ENCODE data around the gene AGBL1.

- no peak for TF ChIP-seq CTCF (conservative IDR thresholded peaks at IDR 0.05; ENCODE audit: low read depth, low read length)
- no peak for TF ChIP-seq EZH2 (IDR thresholded peaks at IDR 0.05; ENCODE audit: borderline replicate concordance, low read depth, low read length, poor library complexity, severe bottlenecking)
Observed at GRCh38 chr15:86425746-86426145, 346.1 kb downstream of the AGBL1 start.
